HG03460 (cell line): ENCODE data around the gene ARHGAP45.

Source experiments
- ATAC-seq: cut with Tn5 transposase; IDR thresholded peaks from one replicate; pipeline ENCODE4 v1.9.1; 2021; ENCODE audit not compliant: unreplicated experiment

Gene ARHGAP45

DNA sequence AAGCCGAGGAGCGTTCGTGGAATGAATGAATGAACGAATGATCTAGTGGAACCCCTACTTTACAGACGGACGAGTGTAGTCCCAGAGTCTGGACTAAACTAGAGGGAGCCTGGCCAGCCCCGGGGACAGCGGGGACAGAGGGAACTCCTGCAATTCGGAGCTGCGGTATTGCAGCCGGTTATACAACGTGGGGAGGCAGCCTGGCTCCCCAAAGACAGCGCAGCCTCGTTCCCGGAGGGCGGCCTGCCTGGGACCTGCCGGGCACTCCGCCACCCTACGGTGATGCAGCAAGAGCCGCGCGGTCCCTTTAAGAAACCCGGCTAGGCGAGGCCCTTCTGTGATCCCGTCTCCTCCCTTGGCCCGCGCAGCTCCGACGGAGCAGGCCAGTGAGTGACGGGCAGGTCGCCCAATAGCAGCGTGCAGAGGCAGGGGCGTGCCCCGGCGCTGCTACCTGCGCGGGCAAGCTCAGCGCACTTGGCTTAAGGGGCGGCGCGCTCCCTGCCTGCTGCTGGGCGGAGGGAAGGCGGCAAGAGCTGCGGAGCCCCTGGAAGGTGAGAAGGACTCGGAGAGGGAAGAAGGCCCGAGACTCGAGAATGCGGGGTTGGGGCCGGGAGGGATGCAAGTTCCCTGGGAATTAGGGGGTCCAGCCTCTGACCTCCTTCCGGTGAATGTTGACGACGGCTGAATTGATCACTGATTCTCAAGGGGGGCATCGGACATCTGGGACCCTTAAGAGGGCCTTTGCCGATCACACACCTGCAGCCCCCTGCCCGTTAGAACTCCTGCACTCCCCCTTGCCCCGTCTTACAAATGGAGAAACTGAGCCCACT is 27.1 kb upstream of the ARHGAP45 start, which contains the start of gene ABCA7:
ABCA7 (plus strand) TSS at position 462 of the 830 bp plus-strand sequence. CDS start 1,255 bp downstream, outside the sequence.
- peak; percentile 65 for ATAC-seq

DNA sequence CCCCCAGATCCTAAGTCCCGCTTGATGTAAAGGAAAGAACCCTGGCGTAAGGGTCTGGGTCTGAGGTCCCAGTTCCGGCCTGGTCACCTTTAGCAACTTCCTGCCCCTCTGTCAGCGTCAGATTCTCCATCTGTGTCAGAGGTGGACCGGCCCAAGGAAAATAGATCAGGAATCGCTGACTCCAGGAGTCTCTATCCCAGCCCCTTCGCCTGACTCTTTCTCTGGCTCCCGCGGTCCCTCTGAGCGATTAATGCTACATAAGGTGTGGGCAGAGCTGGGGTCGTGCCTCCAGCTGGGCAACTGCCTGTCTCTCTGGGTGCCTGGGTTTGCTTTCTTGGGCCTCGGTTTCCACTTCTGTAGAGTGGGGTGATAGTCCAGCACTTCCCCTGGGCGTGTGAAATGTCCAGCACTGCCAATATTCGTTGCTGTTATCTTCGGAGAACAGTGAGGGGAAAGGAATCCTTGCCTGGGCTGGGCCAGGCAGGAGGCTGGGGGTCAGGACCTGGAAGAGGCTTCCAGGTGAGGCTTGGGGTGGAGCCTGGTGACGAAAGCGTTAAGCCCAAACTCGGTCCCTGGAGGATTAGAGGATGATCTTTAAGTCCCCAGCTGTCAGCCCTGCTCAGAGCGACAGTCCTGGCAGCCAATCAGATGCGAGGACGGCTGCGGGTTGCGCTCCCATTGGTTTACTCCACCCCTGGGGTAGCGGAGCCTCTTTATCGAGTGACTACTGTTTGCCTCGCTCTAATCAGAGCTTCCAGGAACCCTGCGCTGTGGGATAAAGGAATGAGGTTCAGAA is 26.3 kb upstream of the ARHGAP45 start:
- ATAC-seq: peak; percentile 41

DNA sequence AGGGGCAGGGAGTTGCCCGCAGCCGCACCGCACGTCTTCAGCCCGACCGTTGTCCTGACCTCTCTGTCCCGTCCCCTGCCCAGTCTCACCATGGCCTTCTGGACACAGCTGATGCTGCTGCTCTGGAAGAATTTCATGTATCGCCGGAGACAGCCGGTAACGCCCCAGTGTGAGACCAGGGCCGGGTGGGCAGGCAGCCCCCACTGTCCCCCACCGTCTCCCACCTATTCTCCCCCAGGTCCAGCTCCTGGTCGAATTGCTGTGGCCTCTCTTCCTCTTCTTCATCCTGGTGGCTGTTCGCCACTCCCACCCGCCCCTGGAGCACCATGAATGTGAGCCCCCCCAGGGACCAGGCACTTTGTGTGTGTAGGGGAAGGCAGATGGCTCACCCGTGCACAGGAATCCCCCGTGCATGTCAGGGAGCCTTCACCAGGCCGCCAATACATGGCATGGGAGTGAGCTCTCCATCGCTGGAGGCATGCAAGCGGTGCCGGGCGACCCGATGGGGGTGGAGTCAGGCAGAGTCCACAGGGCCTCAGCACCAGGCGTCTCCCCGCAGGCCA is 25.6 kb upstream of the ARHGAP45 start:
- ATAC-seq: no peak

DNA sequence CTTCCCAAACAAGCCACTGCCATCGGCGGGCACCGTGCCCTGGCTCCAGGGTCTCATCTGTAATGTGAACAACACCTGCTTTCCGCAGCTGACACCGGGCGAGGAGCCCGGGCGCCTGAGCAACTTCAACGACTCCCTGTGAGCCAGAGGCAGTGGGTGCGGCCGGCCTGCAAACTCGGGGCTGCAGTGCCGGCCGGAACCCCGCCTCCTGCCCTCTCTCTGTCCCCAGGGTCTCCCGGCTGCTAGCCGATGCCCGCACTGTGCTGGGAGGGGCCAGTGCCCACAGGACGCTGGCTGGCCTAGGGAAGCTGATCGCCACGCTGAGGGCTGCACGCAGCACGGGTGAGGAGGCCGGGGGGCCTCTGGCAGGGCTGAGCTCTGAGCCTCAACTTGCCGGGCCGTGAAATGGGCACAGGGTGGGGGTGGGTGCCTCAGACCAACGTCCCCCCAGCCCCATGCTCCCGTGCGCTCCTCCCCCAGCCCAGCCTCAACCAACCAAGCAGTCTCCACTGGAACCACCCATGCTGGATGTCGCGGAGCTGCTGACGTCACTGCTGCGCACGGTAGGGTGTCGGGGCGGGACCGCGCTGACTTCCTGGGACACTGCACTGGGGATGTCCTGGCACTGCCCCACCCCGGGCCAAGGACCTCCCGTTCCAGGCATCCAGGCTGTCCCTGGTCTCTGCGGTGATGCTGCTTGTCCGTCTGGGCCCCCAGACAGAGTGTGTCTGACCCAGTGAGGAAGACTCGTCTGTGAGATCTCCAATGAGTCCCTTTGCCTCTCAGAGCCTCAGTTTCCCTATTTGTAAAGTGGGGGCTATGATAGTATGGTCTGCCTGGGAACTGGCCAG is 24.9 kb upstream of the ARHGAP45 start:
- no peak for ATAC-seq

DNA sequence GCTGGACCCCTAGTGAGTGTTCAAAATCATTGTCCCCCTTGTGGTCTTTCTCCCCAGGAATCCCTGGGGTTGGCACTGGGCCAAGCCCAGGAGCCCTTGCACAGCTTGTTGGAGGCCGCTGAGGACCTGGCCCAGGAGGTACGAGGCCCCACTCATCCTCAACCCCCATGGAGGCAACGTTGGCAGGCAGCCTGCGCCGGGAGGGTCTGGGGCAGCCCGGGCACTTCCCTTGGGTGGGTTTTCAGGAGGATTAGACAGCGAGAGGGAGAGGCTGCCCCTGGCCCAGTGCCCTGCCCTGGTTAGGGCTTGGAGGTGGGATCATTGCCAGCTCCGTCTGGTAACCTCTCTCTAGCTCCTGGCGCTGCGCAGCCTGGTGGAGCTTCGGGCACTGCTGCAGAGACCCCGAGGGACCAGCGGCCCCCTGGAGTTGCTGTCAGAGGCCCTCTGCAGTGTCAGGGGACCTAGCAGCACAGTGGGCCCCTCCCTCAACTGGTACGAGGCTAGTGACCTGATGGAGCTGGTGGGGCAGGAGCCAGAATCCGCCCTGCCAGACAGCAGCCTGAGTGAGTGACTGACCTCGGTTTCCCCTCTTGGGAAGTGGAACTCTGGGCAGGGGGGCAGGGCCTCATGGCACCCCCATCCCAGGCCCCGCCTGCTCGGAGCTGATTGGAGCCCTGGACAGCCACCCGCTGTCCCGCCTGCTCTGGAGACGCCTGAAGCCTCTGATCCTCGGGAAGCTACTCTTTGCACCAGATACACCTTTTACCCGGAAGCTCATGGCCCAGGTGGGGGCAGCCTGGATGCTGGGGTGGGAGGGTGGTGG is 24.1 kb upstream of the ARHGAP45 start:
- ATAC-seq: no peak

DNA sequence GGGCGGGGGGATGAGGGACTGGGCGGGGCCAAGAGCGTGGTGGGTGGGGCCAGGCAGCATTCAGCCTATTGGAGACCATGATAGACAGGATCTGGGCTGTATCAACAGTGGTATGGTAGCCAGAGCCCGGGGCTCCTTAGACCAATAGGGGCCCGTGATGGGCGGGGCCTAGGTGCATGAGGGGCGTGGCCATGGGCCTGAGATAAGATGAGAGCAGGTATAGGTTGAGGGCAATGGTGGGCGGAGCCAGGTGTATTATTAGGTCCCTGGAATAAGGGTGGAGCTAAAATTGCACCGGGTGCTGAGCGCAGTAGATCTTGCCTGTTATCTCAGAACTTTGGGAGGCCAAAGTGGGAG is 21.7 kb upstream of the ARHGAP45 start:
- ATAC-seq: no peak

DNA sequence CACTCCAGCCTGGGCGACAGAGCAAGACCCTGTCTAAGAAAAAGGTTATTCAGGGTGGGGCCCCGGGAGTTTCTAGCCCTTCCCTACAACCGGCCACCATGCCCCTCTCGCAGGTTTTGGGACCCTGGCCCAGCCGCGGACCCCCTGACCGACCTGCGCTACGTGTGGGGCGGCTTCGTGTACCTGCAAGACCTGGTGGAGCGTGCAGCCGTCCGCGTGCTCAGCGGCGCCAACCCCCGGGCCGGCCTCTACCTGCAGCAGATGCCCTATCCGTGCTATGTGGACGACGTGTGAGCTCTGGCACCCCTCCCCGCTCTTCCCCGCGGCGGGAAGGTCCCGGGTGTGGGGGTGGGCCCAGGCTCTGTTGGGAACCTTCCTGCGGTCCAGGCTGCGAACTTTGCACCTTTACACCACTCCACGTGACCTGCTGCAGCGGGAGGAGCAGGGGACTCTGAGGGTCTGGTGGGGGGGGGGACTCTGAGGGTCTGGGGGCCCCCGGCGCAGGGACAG is 20.8 kb upstream of the ARHGAP45 start:
- ATAC-seq: no peak

DNA sequence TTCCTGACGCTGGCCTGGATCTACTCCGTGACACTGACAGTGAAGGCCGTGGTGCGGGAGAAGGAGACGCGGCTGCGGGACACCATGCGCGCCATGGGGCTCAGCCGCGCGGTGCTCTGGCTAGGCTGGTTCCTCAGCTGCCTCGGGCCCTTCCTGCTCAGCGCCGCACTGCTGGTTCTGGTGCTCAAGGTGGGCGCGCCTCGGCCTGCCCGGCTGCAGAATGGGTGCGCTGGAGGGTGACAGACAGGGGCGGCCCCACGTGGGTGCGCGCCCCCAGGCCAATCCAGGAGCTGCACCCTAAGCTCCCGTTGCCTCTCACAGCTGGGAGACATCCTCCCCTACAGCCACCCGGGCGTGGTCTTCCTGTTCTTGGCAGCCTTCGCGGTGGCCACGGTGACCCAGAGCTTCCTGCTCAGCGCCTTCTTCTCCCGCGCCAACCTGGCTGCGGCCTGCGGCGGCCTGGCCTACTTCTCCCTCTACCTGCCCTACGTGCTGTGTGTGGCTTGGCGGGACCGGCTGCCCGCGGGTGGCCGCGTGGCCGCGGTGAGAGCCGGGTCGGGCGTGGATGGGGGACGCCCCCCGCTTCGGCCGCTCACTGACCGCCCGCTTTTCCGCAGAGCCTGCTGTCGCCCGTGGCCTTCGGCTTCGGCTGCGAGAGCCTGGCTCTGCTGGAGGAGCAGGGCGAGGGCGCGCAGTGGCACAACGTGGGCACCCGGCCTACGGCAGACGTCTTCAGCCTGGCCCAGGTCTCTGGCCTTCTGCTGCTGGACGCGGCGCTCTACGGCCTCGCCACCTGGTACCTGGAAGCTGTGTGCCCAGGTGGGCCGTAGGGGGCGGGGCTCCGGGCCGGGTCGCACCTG is 19.9 kb upstream of the ARHGAP45 start:
- ATAC-seq: no peak

DNA sequence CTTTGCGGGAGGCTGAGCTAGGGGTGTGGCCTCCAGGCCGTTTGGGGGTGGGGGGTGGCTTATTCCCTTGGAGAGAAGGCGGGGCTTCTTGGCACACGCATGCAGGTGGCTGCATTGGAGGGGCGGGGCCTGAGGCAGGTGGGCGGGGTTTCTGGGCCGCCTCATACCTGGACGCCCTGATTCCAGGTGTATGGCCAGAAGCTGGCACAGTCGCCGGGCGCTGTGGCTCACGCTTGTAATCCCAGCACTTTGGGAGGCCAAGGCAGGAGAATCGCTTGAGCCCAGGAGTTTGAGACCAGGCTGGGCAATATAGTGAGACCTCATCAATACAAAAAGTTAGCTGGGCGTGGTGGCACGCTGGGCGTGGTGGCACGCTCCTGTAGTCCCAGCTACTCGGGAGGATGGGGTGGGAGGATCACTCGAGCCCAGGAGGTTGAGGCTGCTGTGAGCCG is 19.2 kb upstream of the ARHGAP45 start:
- no peak for ATAC-seq

DNA sequence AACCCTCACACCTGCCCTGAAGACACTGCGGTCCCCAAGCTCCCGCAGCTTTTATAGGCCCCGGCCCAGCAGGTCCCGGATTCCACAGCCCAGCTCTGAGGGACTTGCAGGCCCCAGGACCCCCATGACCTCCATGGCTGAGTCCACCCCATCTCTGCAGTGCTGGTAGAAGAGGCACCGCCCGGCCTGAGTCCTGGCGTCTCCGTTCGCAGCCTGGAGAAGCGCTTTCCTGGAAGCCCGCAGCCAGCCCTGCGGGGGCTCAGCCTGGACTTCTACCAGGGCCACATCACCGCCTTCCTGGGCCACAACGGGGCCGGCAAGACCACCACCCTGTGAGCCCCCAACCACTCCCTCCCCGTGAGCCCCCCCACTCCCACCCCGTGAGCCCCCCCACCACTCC is 17.9 kb upstream of the ARHGAP45 start:
- no peak for ATAC-seq

DNA sequence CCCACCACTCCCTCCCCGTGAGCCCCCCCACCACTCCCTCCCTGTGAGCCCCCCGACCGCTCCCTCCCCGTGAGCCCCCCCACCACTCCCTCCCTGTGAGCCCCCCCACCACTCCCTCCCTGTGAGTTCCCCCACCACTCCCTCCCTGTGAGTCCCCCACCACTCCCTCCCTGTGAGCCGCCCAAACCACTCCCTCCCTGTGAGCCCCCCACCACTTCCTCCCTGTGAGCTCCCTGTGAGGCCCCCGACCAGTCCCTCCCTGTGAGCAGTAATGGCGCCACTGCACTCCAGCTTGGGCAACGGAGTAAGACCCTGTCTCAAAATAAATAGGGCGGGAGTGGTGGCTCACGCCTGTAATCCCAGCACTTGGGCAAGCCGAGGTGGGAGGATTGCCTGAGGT is 17.2 kb upstream of the ARHGAP45 start:
- no peak for ATAC-seq

DNA sequence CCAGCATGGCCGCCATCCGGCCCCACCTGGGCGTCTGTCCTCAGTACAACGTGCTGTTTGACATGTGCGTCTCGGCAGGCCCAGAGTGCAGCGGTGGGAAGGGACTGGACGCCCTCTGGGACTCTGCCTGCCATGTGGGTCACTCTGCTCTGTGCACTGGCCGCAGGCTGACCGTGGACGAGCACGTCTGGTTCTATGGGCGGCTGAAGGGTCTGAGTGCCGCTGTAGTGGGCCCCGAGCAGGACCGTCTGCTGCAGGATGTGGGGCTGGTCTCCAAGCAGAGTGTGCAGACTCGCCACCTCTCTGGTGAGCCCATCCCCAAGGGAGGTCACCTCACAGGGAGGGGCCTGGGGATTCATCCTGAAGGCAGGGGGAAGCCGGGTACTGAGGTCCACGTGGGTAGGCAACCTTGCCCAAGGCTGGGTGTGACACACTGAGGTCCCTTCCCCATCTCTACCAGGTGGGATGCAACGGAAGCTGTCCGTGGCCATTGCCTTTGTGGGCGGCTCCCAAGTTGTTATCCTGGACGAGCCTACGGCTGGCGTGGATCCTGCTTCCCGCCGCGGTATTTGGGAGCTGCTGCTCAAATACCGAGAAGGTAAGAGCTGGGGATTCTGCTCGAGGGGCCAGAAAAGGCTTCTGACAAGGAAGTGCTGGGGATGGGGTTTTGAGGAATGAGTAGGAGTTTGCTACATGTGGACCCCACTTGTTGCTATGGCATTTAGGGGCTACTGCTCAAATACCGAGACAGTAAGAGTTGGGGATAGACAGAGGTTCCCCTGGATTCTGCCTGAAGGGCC is 15.8 kb upstream of the ARHGAP45 start:
- no peak for ATAC-seq

DNA sequence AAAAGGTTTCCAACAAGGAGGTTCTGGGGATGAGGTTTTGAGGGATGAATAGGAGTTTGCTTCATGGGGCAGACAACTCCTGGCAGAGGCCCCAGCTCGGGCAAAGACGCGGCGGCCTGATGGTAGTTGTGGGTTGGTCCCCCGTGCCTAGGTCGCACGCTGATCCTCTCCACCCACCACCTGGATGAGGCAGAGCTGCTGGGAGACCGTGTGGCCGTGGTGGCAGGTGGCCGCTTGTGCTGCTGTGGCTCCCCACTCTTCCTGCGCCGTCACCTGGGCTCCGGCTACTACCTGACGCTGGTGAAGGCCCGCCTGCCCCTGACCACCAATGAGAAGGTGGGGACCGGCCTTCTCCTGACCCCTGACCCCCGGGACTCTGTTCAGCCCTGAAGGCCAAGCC is 15.2 kb upstream of the ARHGAP45 start:
- no peak for ATAC-seq

DNA sequence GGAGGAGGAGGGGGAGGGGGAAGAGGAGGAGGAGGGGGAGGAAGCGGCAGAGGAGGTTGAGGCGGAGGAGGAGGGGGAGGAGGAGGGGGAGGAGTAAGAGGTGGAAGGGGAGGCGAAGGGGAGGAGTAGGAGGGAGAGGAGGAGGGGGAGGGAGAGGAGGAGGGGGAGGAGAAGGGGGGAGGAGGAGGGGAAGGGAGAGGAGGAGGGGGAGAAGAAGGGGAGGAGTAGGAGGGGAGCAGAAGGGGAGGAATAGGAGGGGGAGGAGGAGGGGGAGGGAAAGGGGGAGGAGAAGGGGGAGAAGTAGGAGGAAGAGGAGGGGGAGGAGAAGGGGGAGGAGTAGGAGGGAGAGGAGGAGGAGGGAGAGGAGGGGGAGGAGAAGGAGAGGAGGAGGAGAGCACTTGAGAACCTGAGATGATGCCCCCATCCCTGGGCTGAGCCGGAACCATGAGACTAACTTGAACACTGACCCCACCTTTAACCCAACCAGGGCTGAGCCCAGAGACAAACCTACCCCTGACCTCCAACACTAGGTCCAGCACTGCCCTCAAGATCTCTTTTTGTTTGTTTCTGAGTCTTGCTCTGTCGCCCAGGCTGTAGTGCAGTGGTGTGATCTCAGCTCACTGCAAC is 14.5 kb upstream of the ARHGAP45 start:
- no peak for ATAC-seq

DNA sequence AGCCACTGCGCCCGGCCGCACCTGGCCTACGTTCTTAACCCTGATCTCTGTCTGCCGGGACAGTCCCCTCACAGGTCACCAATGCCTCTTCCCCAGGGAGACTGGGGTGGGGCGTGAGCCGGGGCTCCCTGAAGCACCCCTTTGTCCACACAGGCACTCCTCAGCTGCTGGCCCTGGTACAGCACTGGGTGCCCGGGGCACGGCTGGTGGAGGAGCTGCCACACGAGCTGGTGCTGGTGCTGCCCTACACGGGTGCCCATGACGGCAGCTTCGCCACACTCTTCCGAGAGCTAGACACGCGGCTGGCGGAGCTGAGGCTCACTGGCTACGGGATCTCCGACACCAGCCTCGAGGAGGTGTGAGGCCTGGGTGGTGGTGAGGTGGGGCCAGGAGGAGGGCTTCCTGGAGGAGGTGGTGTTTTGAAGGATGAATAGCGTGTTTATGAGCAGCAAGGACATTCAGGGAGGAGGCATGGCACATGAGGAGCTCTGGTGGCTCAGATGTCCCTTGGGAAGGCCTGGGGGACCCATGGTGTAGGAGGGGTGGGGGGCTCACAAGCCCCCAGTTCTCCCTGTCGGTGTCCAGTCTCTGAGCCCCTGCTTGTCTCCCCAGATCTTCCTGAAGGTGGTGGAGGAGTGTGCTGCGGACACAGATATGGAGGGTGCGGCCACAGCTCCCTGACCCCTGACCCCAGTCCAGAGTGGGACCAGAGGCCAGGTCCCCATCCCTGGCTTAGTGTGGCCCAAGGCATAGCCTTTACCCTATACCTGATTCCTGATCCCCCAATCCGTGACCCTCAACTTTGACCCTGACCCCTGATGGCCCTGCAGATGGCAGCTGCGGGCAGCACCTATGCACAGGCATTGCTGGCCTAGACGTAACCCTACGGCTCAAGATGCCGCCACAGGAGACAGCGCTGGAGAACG is 13.5 kb upstream of the ARHGAP45 start:
- no peak for ATAC-seq
